Activated T-cell treated with anti-CD3 and anti-CD28 coated beads, Interleukin-2, amount 50 U/mL, for 24 hours (primary cell): Measurements from ENCODE around the gene HDGFL2.
A peak's percentile ranks its signal among the peaks of the same experiment; 100 is the strongest.

Experiments
- DNase-seq: peaks from one replicate; pipeline ENCODE4 v3.0.0-alpha.2; 2020
- H3K27ac Mint-ChIP-seq: 2 replicates; pipeline ENCODE4 v1.8.0; 2020; ENCODE audit warnings: mild to moderate bottlenecking, mixed read lengths
- H3K27me3 Mint-ChIP-seq: 2 replicates; pipeline ENCODE4 v1.8.0; 2020; ENCODE audit warnings: mixed read lengths
- H3K36me3 Mint-ChIP-seq: 2 replicates; pipeline ENCODE4 v1.8.0; 2020; ENCODE audit warnings: low read depth, mixed read lengths
- H3K4me1 Mint-ChIP-seq: 2 replicates; pipeline ENCODE4 v1.8.0; 2020; ENCODE audit warnings: low read depth, mixed read lengths
- H3K4me3 Mint-ChIP-seq: 2 replicates; pipeline ENCODE4 v1.8.0; 2020; ENCODE audit warnings: mild to moderate bottlenecking, moderate library complexity, mixed read lengths
- H3K9me3 Mint-ChIP-seq: 2 replicates; pipeline ENCODE4 v1.8.0; 2020; ENCODE audit warnings: mixed read lengths

Gene HDGFL2

DNA sequence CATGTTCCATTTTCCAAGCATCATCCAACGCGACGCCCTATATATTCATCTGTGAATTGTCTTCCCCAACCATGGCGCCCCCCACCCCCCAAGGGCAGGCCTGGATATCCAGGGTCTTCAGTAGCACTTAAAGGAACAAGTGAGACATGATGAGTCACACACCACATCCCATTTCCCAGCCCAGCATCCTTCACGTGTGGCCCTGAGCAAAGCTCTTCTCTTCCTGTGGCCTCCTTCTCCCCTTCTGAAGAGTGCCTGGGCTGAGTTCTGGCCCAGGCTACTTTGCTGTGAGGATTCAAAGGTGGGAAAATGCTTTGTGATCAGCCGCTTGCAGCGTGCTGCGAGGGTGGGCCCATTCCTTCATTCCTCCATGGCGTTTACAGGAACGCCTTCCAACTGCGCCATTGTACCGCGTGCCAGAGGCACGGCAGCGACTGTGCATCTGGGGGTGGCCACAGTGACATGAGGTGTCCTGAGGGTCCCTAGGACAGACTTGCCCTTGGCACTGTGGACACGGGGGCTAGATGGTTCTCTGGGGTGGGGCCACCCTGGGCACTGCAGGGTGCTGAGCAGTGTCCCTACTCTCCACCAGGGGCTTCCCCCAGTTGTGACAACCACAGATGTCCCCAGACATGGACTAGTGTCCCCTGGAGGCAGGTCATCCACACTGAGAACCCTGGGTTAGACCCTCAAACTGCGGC is 34.5 kb downstream of the HDGFL2 start:
- Mint-ChIP-seq H3K4me3 (no peak overlapping the region), H3K4me1 (peaks cover 8% of the 10 kb centered on the region), H3K27me3 (no peaks in the 10 kb centered on the region), H3K9me3 (no peaks in the 10 kb centered on the region), H3K27ac (peak overlapping the region; percentile 13), H3K36me3 (peaks cover 21% of the 10 kb centered on the region)
- no peak for DNase-seq

DNA sequence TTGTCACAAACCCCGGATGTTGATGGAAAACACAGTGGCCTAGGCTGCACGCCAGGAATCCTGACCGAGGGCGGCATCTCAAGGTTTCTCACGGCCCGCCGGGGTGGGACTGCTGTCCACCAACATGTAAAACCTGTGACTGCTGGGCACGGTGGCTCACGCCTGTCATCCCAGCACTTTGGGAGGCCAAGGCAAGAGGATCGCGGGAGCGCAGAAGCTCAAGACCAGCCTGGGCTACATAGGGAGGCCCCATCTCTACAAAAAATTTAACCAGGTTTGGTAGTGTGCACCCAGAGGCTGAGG is 35.0 kb downstream of the HDGFL2 start:
- no peak for DNase-seq
- Mint-ChIP-seq H3K4me3 (no peak overlapping the region), H3K36me3 (peaks cover 19% of the 10 kb centered on the region), H3K4me1 (peaks cover 8% of the 10 kb centered on the region), H3K9me3 (no peaks in the 10 kb centered on the region), H3K27ac (no peak overlapping the region), H3K27me3 (no peaks in the 10 kb centered on the region)

- Mint-ChIP-seq H3K9me3 (no peaks in the 10 kb centered on the region), H3K36me3 (peaks cover 14% of the 10 kb centered on the region), H3K27ac (no peak overlapping the region), H3K4me1 (peaks cover 8% of the 10 kb centered on the region), H3K27me3 (no peaks in the 10 kb centered on the region), H3K4me3 (no peak overlapping the region)
- no peak for DNase-seq
Observed at GRCh38 chr19:4507804-4508203, 35.7 kb downstream of the HDGFL2 start.

DNA sequence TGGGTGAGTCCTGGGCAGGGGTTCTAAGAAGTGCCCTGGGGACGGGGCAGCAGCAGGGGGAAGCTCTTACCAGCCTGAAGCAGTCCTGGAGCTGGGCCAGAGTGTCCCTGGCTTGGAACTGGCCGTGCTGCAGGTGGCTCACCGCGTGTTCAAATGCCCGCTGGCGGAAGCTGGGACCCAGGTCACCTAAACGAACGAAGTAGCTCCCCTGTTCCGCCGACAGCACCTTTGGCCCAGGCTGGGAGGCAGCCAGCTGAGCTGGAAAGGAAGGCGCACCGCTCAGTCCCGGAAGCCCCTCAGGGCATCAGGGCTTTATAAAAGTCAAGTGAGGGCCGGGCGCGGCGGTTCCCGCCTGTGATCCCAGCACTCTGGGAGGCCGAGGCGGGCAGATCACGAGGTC is 36.6 kb downstream of the HDGFL2 start:
- no peaks in the 10 kb centered on the region for H3K9me3 Mint-ChIP-seq
- peaks cover 13% of the 10 kb centered on the region for H3K36me3 Mint-ChIP-seq
- no peak for DNase-seq
- peaks cover 8% of the 10 kb centered on the region for H3K4me1 Mint-ChIP-seq
- H3K27ac Mint-ChIP-seq, result no peak overlapping the region
- no peak overlapping the region for H3K4me3 Mint-ChIP-seq
- no peaks in the 10 kb centered on the region for H3K27me3 Mint-ChIP-seq

- no peak overlapping the region for H3K27ac Mint-ChIP-seq
- H3K27me3 Mint-ChIP-seq, result no peaks in the 10 kb centered on the region
- H3K36me3 Mint-ChIP-seq, result peaks cover 5% of the 10 kb centered on the region
- no peak overlapping the region for H3K4me3 Mint-ChIP-seq
- no peaks in the 10 kb centered on the region for H3K9me3 Mint-ChIP-seq
- DNase-seq, result no peak
- H3K4me1 Mint-ChIP-seq, result peaks cover 8% of the 10 kb centered on the region
Observed at GRCh38 chr19:4510435-4511255, 38.5 kb downstream of the HDGFL2 start.

GRCh38 chr19:4511300-4512054 is 39.4 kb downstream of the HDGFL2 start:
- no peak overlapping the region for H3K27ac Mint-ChIP-seq
- peaks cover 3% of the 10 kb centered on the region for H3K4me1 Mint-ChIP-seq
- no peak overlapping the region for H3K4me3 Mint-ChIP-seq
- H3K36me3 Mint-ChIP-seq, result no peaks in the 10 kb centered on the region
- H3K9me3 Mint-ChIP-seq, result no peaks in the 10 kb centered on the region
- no peaks in the 10 kb centered on the region for H3K27me3 Mint-ChIP-seq
- no peak for DNase-seq

DNA sequence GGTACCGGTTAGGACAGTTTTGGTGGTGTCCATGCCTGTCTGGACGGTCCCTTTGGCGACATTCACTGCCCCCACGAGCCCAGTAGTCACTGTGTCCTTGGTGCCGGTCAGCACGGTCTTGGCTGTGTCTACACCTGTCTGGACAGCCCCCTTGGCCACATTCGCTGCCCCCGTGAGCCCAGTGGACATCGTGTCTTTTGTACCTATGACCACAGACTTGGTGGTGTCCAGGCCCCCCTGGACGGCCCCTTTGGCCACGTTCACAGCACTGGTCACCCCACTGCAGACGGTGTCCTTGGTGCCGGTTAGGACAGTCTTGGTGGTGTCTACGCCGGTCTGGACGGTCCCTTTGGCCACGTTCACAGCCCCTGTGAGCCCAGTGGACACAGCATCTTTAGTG is 40.0 kb downstream of the HDGFL2 start:
- Mint-ChIP-seq H3K27ac (no peak overlapping the region), H3K36me3 (no peaks in the 10 kb centered on the region), H3K4me1 (no peaks in the 10 kb centered on the region), H3K9me3 (no peaks in the 10 kb centered on the region), H3K4me3 (no peak overlapping the region), H3K27me3 (no peaks in the 10 kb centered on the region)
- no peak for DNase-seq

GRCh38 chr19:4513248-4513647 is 41.2 kb downstream of the HDGFL2 start:
- no peak overlapping the region for H3K4me3 Mint-ChIP-seq
- no peaks in the 10 kb centered on the region for H3K36me3 Mint-ChIP-seq
- no peak for DNase-seq
- no peak overlapping the region for H3K27ac Mint-ChIP-seq
- H3K27me3 Mint-ChIP-seq, result no peaks in the 10 kb centered on the region
- no peaks in the 10 kb centered on the region for H3K4me1 Mint-ChIP-seq
- H3K9me3 Mint-ChIP-seq, result no peaks in the 10 kb centered on the region

- Mint-ChIP-seq H3K4me3 (no peak overlapping the region), H3K36me3 (no peaks in the 10 kb centered on the region), H3K27ac (no peak overlapping the region), H3K27me3 (peaks cover 5% of the 10 kb centered on the region), H3K9me3 (no peaks in the 10 kb centered on the region), H3K4me1 (no peaks in the 10 kb centered on the region)
- DNase-seq, result no peak
Observed at GRCh38 chr19:4515732-4516131, 43.6 kb downstream of the HDGFL2 start.

- H3K4me3 Mint-ChIP-seq, result no peak overlapping the region
- H3K27me3 Mint-ChIP-seq, result peaks cover 5% of the 10 kb centered on the region
- no peak overlapping the region for H3K27ac Mint-ChIP-seq
- H3K36me3 Mint-ChIP-seq, result no peaks in the 10 kb centered on the region
- H3K9me3 Mint-ChIP-seq, result no peaks in the 10 kb centered on the region
- DNase-seq, result no peak
- H3K4me1 Mint-ChIP-seq, result no peaks in the 10 kb centered on the region
Observed at GRCh38 chr19:4516199-4516938, 44.3 kb downstream of the HDGFL2 start.

DNA sequence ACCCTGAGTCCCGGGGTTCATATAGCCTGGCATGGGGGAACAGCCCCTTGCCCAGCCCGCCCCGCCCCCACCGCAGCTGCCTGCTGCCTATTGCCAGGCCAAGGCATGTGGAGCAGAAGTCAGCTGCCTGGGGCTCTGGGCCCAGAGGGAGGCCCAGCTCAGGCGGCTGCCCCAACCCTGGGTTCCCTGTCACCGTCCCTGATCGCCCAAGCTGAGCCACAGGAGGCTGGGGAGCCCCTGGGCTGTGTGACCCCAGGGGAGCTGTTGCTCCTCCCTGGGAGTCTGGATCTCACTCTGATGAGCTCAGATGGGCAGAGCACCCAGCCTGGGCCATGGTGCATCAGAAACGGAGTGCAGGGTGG is 44.8 kb downstream of the HDGFL2 start:
- no peak for DNase-seq
- Mint-ChIP-seq H3K36me3 (no peaks in the 10 kb centered on the region), H3K9me3 (no peaks in the 10 kb centered on the region), H3K27ac (no peak overlapping the region), H3K27me3 (peaks cover 5% of the 10 kb centered on the region), H3K4me1 (no peaks in the 10 kb centered on the region), H3K4me3 (no peak overlapping the region)

GRCh38 chr19:4517451-4518057 is 45.5 kb downstream of the HDGFL2 start:
- no peak for DNase-seq
- Mint-ChIP-seq H3K9me3 (no peaks in the 10 kb centered on the region), H3K27me3 (peaks cover 5% of the 10 kb centered on the region), H3K27ac (no peak overlapping the region), H3K36me3 (no peaks in the 10 kb centered on the region), H3K4me3 (no peak overlapping the region), H3K4me1 (no peaks in the 10 kb centered on the region)

GRCh38 chr19:4518345-4519171 is 46.5 kb downstream of the HDGFL2 start, which contains the start of gene PLIN4:
Gene PLIN4, minus strand, starts transcription at chr19:4518486. Its CDS starts 214 bp downstream, at chr19:4518272.
- Mint-ChIP-seq H3K4me1 (no peaks in the 10 kb centered on the region), H3K27me3 (peaks cover 5% of the 10 kb centered on the region), H3K36me3 (no peaks in the 10 kb centered on the region), H3K27ac (no peak within 1 kb of the TSS), H3K9me3 (no peaks in the 10 kb centered on the region), H3K4me3 (no peak within 1 kb of the TSS)
- no peak for DNase-seq
